ENCODE results near the gene ALK.

The ALK gene

DNA sequence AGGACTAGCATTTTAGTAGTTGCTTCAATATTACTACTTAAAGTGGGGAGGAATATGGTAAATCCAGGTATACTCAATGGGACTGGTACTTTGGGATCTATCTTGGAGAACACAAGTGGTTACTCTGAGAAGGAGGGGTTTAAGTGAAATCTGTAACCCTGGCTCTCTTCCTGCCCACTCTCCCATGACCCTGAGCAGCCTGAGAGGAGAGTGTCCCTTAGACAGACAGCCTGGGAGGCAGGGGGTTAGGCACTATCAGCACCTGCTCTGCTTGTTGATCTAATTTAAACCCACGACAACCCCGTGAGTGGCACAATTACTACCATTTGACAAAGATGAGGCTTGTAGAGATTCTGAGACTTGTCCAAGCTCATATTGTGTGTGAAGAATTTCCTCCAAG is 395.5 kb downstream of the ALK start:
- no peak for DNase-seq

DNA sequence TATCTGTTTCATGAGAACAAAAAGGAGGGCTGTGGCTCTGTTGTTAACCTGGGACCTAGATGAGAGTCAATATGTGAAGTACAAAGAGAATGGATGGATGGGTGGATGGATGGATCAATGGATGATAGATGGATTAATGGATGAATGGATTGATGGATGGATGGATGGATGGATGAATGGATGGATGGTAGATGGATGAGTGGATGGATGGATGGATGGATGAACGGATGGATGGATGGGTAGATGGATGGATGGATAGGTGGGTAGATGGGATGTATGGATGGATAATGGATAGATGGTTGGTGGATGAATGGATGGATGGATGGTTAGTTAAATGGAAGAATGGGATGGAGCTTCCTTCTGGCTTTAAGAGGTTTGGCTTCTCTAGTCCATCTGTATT is 396.7 kb downstream of the ALK start:
- DNase-seq = no peak

DNA sequence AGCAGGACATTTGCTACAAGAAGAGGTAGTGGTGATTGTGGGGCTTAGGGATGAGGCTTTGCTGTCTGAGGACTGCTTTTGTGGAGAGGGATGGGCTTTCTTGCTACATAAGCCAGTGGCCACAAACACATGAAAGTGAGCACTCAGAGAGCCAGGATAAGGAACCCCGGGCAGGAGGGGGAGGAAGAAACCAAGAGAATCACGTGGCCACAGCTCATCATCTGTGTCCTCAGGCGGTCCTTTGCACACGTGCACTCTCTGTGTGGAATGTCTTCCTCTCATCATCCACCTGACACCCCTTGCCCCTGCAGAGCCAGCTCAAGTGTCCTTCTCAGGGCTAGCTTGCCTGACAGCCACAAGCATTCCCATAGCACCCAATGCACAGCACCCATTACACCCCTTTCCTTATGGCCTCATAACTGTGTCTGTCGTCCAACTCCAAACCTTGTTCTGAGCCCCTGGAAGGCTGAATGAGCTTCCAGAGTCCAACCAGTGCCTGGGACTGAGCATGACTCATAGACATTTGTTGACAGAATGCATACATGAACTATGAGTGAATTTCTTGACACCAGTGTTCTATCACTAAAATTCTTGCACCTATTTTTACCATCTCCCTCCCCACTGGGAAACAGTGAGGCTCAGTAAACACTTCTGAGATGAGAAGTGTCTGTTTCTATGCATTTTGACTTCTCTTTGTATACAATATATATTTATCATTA is 398.3 kb downstream of the ALK start:
- DNase-seq = no peak

DNA sequence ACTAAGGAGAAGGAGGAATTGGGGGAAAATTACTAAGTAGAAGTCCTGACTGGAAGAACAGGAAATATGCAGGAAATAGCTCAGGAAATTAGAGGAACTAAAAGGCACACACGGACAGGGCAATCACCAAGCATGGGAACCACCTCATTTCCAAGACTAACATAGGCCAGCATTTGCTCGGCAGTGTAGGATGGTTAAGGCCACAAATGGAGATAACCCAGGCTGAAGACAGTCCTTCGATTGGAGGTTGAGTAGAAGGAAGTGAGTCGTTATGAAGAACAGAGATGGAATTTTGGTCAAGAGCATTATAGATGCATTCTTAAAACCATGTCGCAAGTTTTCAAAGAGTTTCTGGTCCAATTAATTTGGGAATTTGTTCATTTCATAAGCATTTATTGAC is 401.4 kb downstream of the ALK start:
- DNase-seq = no peak

DNA sequence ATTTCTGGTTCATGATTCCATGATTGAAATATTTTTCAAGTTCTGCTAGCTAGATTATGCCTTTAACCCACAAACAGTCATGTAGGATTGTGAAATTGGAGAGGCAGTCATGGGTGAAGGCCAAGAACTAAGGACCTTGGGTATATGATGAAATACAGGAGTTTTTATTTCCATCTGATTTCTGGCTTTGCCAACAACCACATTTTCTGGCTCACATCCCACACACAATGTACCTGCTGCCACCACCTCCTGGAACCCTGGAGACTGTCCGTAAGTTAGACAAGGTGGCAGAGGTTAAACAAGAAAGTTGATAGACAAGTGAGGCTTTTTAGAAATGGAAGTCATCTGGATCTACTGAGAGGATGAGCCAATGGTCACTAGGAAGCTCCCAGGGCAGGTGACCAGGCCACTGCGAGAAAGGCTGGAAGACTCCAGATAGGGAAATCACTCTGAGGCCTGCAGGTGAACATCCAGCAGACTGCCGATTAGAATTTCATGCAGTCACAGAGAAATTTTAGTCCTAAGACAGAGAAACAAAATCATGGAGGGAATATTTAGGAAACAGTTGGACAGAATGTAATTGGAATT is 402.0 kb downstream of the ALK start:
- no peak for DNase-seq

DNA sequence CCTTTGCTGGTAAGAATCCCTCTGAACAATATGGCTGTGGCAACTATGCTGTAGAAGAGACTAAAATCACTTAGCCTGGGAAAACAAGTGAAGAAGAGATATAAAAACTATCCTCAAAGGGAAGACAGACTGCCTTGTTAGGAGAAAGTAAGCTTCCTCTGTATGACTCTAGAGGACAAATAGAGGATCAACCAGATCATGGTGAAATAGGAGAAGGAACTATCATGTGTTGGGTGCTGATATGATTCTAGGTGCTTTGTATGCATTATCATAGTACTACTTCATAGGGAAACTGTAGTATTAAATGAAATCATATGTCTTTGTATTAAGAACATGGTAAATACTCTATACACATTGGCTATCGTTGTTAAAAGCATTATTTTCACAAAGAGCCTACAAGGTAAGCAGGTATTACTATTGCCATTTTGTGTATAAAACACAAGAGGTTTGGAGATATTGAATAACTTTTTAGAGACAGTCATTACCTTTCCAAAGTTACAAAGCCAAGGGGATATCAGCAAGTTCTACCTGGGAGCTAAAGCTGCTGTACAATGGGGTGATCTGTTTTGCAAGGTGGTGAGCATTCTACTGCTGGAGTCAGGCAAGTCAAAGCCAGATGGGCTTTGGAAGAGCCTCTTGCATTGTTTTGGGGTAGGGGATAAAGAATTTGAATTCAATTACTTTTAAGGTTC is 402.6 kb downstream of the ALK start:
- DNase-seq = no peak

DNA sequence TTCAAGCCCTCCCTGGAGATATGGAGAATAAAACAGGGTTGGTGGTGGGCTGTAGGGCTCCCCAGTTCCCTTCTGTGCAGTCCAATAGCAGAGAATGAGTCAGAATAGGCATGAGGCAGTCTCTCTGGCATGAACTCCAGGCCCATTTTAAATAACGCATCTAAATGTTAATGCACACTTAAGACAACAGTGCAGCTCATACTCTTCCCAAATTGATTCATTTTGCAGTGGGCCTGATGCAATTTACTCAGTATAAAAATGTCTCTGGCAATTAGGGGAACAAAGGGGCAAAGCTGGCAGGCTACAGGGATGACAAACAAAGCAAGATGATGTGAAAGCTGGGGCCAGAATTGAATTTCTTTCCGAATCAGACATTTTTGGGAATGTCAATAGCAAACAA is 403.4 kb downstream of the ALK start:
- no peak for DNase-seq

DNA sequence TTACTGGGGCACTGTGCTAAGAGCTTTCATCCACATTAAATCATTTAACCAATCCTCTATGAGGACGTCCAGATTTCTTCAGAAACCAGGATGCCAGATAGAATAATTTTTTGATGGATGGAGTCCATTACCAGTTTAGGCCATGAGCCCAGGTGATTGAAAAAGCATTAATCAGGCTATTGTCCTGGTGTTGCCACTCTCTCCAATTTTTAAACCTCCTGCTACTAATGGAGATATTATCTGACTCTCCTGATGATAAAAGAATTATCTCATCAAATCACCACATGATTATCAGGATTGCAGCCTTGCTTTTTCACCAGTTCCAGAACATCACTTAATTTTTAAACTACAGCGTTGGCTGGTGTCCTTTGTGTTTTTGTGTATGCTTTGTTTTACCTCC is 404.0 kb downstream of the ALK start:
- no peak for DNase-seq

DNA sequence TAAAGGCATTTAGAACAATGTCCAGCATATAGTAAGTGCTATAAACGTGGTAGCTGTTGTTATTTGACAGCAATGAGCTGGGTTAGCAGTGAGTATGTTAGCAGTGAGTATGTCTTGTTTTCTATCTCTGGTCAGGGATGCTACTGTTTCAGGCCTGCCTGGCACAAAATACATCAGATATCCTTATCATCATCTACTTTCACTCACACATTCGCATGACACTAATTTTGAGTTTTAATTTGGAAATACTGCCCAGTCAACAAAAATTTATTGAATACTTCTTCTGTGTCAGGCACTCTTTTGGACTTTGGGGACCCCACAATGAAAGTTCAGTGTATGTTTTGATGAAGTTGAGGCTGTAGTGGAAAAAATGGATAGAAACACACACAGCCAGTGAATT is 404.6 kb downstream of the ALK start:
- DNase-seq = no peak

DNA sequence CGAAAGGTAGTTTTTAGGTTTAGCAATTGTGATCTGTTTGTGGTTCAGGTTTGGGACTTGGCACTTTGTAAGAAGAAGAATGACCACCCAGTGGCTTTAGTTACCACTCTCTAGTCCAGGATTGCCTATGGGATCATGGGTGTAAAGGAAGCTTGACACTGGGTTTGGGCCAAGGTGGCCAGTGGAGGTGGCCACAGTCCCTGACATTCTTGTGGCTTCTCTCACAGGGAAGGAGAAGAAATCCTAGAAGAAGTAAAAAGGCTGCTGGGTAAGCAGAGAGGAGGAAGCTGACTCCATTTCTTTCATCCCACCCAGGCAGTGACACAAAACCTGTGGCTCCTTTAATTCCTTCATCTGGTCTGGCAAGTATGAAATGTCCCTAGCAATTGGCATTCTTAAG is 411.5 kb downstream of the ALK start:
- no peak for DNase-seq

DNA sequence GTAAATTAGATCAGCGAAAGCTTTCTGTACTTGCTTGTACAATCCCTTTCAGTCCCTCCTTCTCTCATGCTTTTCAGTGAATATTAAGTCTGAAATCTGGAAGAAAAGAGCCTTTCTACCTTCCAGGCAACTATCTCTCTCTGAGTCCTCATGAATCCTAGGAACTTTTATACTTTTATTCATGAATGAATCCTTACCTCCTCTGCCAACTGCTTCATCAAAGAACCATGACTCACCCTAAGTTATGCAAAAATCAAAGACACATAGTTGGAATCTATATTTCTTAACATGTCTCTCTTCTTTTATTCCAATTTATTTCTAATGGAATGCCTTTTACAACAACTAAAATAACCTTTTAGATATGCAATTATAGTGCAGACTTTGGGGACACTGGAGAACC is 412.0 kb downstream of the ALK start:
- no peak for DNase-seq

DNA sequence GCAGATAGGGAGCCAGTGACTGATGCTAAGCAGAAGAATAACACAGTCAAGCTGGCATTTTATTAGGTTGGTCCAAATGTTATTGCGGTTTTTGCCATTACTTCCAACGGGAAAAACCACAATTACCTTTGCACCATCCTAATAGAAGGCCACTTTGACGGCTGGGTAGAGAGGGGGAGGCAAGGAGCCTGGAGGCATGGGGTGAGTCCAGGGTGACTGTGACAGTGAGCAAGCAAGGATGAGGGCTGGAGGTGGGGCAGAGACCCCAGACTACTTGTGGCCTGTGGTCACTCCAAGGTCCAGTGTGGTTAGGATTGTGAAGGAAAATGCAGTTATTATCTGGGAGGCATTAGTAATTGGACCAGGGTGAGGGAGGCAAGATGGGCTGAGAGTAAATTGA is 416.6 kb downstream of the ALK start:
- DNase-seq = no peak

DNA sequence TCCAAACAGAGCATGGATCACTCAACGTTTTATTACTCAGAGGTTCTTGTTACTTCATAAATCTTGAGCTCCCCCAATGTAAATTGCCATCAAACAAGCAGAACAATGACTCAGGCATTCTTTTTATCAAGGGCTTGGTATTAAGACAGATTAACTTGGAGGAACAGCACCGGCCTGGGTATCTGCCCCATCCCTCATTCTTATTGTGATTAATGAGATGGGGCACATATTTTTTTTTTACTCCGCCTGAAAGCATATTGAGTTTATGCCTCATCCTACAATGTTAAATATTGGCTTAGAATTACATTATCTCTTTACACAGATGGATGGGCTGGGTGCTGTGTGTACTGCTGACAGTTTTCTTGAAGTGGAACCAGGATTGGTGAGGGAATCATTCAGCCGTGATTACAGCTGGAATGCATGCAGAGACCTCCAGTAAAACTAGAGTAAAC is 418.9 kb downstream of the ALK start:
- no peak for DNase-seq

DNA sequence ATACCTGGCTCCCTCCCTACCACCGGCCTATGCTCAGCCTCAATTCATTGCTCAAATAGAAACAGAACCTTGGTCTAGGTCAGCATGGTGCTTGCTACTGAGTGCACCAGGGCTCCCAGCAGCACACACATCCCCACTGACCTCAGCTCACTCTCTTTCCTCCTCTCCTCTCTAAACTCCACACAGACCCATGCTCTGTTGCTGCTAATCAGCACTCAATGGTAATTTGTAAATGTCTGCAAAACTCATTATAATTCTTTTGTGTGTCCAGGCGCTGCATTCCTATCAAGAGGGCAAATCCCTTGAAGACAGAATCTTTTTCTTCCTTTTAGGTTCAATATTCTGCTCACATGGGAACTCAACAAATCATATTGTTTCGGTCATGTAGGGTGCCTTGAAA is 424.0 kb downstream of the ALK start:
- DNase-seq = no peak

DNA sequence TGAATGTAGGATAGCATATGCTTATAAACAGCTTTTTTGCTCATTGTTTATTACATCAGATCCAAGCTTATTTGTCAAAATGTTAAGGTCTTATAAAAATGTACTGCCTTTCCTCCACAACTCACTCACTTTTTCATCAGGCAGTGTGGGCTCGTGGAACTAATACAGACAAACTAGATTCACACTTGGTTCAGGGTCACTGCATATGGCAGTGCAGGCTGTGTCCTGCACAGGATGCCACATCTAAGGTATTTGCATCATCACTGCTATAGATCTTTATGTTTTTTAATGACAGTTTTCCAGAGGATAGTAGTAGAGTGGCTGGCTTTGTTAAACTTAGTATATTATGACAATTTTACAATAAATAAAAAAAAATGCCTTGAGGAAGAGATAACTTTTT is 425.2 kb downstream of the ALK start:
- DNase-seq = no peak

DNA sequence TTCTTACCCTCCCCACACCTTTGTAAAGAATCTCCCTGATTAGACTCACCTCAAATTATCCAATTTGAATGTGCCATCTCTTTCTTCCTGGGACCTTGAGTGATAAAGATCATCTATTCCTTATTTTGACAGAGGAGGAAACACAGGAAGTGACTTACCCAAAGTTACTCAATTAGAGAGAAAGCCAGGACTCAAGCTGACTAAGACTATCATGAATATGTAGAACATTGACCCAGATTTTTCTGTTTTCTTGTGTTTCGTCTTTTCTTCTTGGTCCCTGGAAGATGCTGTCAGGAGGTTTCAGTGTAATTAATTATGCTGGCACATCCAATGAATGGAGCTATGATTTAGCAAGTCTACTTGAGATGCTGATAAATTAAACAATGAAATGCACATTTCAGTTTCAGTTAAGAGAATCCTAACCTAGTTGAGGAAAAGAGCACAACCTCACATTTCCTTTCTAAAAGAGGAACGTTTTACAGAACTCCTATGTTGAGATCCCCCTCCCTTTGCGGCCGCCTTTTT is 425.8 kb downstream of the ALK start:
- DNase-seq = no peak

DNA sequence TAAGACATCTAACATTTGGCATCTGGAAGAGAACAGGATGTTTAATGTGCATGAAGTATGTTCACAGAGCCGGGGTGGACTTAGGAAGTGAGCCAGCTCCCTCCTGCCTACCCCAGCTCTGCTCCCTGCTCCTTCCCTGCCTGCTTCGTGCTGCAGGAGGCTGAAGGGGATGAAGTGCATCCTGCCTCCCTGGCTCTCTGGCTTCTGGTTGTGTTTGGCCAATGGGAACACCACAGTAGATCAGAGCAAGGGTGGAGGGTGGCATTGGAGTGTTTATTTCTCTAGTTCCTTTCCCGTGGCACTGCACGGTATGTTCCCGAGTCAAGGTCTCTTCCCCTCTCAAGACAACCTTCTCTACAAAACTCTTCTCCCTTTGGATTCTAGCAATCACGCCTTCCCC is 426.3 kb downstream of the ALK start:
- DNase-seq = no peak

DNA sequence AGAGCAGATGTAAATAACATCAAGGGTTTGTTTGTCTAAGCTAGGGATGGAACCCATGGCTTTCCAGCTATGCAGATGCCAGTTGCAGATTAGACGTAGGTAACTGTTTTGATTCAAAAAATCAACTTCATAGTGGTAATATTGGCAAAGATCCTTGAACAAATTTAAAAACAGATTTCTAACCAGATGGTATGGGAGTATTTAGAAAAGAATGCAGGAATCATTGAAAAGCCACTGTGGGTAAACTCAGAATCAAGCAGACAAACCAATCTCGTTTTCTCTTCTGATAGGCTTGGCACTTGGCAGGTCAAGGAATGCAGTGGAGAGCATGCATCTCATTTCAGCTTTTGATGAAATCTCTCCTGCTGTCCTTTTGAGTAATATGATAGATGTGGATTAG is 428.7 kb downstream of the ALK start:
- no peak for DNase-seq

DNA sequence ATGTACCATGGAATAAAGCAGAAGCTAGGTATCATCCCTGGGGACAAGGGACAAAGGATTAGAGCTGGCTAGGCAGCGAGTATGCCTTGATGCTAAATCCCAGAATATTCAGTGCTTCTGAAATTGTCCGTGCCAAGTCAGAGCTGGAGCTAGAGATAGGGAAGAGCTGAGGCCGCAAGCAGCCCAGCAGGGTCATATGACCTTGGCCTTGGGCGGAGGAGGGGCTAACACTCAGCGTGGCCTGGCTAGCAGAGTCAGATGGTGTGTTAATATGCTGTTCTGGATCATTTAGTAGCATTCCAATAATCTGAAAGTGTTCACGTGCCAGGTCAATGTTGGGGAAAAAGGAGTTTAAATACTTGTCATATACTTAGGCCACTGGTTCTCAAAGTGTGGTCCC is 431.3 kb downstream of the ALK start:
- no peak for DNase-seq

DNA sequence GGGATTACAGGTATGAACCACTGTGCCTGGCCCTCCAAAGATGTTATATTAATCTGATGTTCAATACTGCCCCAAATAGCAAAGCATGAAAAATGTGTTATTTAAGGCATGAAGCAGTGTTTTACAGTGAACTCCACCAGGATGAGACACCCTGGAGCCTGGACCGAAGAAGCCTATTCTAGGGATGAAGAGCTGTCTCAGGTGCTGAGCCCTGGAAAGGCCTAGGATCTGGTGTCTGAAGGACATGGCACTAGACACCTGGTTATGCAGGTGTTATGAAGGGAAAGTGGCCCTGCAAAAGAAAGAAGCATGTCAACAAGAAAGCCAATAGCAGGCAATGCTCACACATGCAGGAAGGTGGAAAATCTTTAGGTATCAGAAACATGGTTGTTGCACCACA is 431.8 kb downstream of the ALK start:
- DNase-seq = no peak

DNA sequence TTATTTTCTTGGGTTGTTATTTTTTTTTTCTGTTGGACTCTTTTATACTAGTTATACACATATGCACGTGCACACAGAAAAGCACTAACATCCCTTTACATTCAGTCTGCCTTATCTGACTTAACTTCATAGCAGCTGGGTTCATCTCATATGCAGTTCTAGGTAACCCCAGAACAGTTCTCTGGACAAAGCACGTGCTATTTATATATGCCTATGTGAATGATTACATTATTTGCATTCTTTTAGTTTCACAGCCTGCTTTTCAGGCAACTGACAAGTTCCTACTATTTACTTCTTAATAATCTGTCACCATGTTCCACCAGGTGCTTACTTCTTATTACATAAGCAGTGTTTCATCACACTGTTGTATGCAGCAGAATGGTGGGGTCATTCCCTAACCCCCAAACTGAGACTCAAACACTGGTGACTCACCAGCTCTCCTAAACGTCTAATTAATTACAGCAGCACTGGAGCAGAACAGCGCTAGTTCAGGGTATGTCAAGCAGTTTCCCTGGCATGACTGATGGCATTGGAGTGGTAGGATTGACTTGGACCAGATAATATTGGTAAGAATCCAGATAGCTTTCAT is 433.3 kb downstream of the ALK start:
- DNase-seq = no peak

DNA sequence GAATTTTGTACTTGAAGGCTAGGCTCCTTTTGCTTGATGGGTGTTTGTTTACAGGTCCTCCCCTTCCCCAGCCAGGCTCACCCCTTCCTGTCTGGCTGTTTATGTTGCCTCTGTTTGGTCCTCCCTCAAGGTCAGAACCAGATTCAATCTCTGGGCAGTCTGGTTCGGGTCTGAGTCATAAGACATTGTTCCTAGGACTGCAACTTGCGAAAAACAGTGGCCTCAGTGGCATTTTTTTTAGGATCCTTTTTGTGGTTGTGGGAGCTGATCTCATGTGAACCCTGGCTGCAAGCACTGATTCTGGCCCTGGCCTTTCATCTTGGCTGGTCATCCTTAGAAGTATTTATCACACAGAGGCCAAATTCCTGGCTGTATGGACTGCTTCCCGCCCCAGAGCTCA is 435.8 kb downstream of the ALK start:
- DNase-seq = no peak

DNA sequence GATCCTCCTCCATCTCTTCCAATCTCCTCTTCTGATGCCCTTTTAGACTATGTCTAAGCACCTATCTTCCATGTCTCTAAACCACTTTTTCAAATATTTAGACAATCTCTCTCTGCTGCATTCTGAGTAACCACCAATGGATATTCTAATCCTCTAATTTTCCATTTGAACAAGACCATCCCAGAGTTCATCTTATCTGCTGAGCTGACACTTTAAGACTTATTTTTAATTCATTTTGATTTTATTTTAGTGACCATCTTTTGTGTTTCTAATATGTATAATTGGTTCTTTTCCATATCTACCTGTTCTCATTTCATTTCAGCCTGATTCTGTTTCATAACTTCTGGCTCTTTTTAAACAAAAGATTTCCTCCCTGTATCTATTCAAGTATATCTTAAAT is 436.3 kb downstream of the ALK start:
- no peak for DNase-seq

DNA sequence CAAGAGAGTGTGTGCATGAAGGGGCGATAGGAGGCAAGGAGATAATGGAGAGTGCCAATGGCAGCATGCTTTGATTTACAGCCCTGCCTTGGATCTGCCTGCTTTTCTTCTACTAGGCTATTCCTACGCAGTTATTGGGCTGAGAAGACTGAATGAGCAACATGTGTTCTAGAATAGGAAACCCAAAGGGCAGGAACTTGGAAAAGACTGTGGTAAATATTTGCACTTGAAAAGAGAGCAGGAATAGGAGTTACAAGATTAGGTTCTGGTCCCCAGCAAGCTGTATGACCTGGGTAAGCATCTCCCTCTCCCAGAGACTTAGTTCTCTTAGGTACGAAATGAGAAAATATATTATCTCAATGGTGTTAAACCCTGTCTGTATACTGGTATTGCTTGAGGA is 438.5 kb downstream of the ALK start:
- no peak for DNase-seq
